HG02973 (cell line): Measurements from ENCODE around the gene IL17RA.
"Not testable (repeated sequence)": the region's sequence is repeated elsewhere in the genome, so short reads cannot be mapped to it uniquely, and the experiment has no call there.

Source experiments
- ATAC-seq: cut with Tn5 transposase; IDR thresholded peaks from one replicate; pipeline ENCODE4 v1.9.1; 2021; ENCODE audit warnings: moderate library complexity; ENCODE audit not compliant: unreplicated experiment

The IL17RA gene

DNA sequence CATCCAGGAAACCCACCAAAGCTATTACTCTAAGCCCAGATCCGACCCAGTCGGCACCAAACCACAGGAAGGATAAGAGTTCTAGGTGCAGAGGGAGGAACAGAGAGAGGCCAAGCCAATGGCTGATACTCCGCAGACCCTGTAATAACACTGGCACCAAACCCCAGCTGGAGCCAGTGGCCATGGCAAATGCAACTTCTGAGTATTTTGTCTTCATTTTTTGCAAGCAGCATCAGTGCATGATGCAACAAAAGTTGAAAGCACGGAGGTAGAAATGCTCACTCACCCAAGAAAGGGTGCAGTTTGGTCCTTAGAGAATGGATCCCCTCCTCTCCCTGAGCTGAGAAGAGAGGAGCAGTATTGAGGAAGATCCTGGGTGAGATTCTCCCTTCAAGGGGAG, 33.5 kb downstream of the IL17RA start:
- ATAC-seq = no peak

GRCh38 chr22:17119481-17120202, 34.8 kb downstream of the IL17RA start:
- ATAC-seq = no peak

DNA sequence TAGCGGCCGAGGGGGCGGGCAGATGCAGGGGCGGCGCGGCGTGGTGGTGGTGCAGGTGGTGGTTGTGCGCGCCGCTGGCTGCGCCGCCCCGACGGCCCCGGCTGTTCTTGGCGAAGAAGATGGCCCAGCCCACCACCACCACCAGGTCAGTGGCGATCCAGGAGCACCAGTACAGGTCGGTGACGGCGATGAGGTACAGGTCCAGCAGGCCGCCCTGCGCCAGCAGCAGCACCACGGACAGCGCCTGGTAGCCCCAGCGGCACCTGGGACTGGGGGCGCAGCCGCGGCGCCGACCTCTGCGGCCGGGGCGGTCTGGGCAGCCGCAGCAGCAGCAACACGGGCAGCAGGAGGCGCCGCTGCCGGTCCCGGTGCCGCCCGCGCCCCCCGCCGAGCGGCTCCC, 35.5 kb downstream of the IL17RA start:
- ATAC-seq = no peak

- no peak for ATAC-seq
Measured at GRCh38 chr22:17120711-17121232, 36.0 kb downstream of the IL17RA start.

DNA sequence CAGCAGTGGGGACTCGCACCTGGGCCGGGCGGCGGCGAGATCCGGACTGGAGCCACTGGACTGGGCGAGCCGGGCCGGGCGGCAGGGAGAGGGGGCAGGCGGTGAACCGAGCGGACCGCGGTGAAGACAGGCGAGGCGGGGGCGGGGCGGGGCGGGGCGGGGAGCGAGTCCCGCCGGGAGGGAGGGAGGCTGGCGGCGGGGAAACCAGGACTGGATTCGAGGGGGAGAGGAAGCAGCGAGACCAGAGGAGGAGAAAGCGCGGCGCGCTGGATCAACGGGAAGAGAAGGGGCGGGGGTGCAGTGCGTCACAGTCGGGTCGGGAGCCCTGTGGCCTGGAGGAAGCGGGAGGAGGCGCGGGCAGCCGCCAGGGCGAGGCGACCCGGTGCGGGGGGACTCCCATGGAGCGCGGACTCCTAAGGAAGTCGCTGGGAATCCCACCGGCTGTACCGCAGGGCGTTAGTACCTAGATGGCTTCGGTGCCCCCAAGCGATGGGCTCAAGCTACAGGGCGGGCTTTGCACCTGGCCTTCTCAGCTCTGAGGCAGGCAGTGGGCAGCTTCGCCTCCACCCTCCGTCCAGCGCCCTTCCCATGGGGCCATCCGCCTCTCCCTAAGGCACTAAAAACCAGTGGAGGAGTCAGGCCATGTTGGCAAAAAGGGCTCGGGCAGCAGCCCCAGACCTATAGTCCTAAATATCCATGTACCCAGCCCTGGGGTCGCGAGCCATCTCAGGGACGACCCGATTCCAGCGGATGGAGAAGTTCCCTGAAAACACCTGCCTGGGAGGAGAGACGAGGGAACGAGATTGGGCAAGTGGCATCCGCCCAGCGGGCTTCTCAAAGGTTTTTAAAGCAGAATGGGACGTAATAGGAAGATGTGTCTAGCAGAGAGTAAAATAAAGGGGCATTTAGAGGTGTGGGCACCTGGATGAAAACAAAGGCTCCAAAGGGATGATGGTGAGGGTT, 36.7 kb downstream of the IL17RA start, which contains the start of gene TMEM121B:
TSS of gene TMEM121B (minus strand) at position 128 of the 963 bp plus-strand sequence. CDS start 233 bp downstream, outside the sequence.
- no peak for ATAC-seq

- no peak for ATAC-seq
Measured at GRCh38 chr22:17130199-17130598, 45.4 kb downstream of the IL17RA start.

GRCh38 chr22:17131686-17132085, 46.9 kb downstream of the IL17RA start:
- ATAC-seq = no peak

GRCh38 chr22:17132112-17132511, 47.3 kb downstream of the IL17RA start:
- ATAC-seq = no peak

GRCh38 chr22:17133137-17133536, 48.3 kb downstream of the IL17RA start:
- ATAC-seq = no peak

DNA sequence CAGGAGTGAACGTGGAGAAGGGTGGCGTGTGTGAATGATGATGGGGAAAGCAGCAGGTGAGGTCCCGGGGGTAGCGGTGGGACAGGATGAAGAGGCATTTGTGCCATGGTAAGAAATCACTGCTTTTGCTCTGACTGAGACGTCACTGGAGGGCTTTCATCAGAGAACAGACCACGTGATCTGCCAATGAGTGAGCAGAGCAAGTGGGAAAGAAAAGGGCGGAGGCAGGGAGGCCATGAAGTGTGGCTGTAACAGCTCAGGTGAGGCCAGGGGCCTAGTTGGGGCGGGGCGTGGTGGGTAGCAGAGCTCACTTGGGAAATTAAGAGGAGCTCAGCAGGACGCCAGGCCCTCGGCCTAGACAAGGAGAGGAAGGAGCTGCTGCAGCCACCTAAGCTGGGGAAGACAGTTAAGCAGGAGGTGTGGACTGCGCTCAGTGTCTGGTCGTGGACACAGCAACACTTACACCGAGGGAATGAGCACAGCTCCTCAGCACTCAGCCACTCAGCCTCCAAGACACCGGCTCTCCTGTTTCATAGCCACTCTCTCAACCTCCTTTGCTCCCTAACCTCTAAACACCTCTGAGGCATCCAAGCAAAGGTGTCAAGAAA, 50.5 kb downstream of the IL17RA start:
- ATAC-seq = no peak

- no peak for ATAC-seq
Measured at GRCh38 chr22:17137170-17137569, 52.4 kb downstream of the IL17RA start.

GRCh38 chr22:17137861-17138425, 53.1 kb downstream of the IL17RA start:
- no peak for ATAC-seq

- no peak for ATAC-seq
Measured at GRCh38 chr22:17138513-17138912, 53.7 kb downstream of the IL17RA start.

DNA sequence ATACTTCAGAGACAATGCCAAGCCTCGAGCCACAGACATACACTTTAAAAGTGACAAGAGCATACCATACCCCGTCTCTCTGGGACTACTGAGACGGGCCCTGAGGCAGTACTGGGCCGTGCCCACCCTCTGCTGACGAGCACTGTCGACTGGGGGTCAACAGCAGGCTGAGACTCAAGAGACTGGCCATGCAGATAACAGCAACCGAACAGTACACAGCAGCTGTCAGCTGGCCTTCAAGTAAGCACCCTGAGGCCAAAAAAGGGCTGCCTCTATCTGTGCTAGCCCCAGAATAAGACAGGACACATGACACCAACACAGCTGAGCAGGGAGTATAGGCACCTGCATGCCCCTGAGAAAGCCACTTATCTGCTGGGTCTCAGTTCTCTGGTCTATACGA, 55.2 kb downstream of the IL17RA start:
- no peak for ATAC-seq

DNA sequence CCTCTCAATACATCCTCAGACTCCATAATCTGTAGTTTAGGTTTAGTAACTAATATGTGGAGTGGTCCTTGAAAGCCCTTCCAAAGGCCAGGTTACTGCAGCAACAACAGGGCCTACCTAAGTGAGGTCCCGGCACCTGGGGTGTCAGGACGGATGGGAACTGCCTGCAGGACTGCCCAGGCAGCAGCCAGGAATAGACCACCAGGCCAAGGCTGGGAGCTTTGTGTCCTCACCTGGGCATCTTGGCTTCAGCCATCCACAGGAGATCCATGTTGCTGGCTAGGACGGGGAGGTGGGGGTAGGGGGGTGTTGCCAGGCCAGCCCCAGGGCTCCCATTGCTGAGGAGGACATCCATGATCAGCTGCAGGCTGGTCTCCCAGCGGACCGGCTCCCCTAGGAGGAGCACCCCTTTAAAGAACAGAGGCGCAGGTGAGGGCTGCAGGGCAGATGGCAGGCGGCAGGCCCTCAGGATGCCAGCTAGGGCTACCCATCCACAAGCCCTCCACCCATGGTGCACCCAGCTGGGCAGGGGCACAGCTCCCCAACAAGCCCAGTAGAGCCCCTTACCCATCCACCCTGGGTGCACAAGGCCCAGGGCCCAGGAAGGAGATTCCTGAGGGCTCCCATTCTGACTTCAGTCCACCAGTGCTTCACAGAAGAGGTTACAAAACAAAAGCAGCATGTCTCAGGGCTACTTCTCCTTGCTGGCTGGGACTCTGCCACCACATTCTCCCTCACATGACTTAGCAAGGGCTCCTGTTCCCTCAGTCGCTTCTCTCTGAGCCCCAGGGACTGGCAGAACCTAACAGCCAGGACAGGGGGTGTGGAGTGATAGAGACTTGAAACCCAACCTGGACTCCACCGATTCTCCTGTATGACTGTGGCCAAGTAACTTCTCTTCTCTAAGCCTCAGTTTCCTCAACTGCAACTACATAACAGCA, 56.3 kb downstream of the IL17RA start:
- ATAC-seq = no peak

GRCh38 chr22:17143101-17143500, 58.3 kb downstream of the IL17RA start:
- no peak for ATAC-seq

DNA sequence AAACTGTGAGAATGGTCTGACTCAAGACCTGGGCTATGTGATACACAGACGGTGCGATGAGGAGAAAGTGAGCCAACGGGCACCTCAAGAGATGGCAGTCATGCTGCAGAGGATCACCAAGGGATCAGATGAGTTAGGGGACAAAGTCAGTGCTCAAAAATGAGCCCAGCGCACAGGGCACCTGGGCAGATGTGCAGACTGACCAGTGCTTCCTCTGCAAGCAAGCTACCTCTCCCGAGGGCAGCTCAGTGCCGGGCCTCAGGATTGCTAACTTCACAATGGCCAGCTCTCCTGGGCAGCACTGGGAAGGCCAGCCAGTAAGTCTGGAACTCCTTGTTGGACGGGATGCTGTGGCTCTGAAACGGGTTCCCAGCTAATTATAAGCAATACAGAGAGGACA, 59.0 kb downstream of the IL17RA start:
- no peak for ATAC-seq

DNA sequence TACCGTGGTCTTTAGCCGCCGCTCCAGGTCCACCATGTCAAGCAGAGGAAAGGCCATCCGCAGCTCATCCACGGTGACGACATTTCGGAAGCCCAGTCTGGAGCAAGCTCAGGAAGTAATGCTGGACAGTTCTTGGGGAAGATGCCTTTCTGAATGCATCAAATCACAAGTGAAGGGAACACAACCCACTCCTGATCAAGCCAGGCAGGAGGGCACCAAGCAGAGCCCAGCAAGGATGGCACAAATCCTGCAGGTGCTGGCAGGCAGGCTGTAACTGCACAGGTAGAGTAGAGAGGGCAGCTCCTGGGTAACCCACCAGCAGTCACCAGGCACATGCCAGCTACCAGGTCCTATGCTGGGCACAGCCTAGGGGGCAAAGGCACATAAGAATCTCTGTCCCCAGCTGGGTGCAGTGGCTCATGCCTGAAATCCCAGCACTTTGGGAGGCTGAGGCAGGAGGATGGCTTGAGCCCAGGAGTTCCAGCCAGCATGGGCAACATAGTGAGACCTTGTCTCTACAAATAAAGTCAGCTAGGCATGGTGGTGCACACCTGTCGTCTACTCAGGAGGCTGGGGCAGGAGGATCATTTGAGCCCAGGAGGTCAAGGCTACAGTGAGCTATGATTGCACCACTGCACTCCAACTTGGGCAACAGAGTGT, 60.4 kb downstream of the IL17RA start:
- no peak for ATAC-seq

- ATAC-seq = not testable (repeated sequence)
Measured at GRCh38 chr22:17147458-17147857, 62.7 kb downstream of the IL17RA start.
